CMK (cell line): ENCODE results near the gene KRTAP4-8.
"Not testable (repeated sequence)": the region's sequence is repeated elsewhere in the genome, so short reads cannot be mapped to it uniquely, and the experiment has no call there.

Experiments used
- DNase-seq: peaks from one replicate; pipeline ENCODE4 v3.0.0-alpha.2; 2010; ENCODE audit warnings: low read depth

The KRTAP4-8 gene

GRCh38 chr17:41108728-41109386 lies 10.9 kb upstream of the KRTAP4-8 start:
- DNase-seq = not testable (repeated sequence)

- no peak for DNase-seq
Measured at GRCh38 chr17:41107941-41108450, 10.1 kb upstream of the KRTAP4-8 start.

GRCh38 chr17:41105347-41105746 lies 7.4 kb upstream of the KRTAP4-8 start, which contains the start of gene KRTAP4-9:
Gene KRTAP4-9, plus strand, starts transcription at chr17:41105389. Its CDS starts 0 bp downstream, at chr17:41105389.
- not testable (repeated sequence) for DNase-seq

- not testable (repeated sequence) for DNase-seq
Measured at GRCh38 chr17:41104386-41105038, 6.6 kb upstream of the KRTAP4-8 start.

GRCh38 chr17:41103896-41104295 lies 6.0 kb upstream of the KRTAP4-8 start:
- DNase-seq = no peak

DNA sequence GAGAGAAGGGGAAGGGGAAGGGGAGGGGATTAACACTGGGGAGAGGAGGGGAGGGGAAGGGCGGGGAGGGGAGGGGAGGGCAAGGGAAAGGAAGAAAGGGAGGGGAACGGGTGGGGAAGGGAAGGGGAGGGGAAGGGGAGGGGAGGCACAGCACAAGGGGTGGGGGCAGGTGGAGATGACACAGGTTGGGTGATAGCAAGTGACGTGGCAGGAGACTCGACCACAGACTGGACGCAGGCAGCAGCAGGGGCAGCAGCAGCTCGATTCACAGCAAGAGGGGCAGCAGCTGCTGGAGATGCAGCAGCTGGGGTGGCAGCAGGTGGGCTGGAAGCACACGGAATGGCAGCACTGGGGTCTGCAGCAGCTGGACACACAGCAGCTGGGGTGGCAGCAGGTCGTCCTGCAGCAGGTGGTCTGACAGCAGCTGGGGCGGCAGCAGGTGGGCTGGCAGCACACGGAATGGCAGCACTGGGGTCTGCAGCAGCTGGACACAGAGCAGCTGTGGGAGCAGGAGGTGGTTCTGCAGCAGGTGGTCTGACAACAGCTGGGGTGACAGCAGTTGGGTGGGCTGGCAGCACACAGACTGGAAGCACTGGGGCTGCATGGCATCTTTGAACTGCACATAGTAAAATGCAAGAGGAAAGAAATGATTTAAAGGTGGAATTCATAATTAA lies 3.8 kb upstream of the KRTAP4-8 start, which contains the start of gene KRTAP4-16:
TSS of gene KRTAP4-16 (minus strand) at position 624 of the 674 bp plus-strand sequence. CDS start at position 624, 0 bp downstream.
- no peak for DNase-seq

GRCh38 chr17:41099682-41100480 lies 1.9 kb upstream of the KRTAP4-8 start:
- DNase-seq = not testable (repeated sequence)

DNA sequence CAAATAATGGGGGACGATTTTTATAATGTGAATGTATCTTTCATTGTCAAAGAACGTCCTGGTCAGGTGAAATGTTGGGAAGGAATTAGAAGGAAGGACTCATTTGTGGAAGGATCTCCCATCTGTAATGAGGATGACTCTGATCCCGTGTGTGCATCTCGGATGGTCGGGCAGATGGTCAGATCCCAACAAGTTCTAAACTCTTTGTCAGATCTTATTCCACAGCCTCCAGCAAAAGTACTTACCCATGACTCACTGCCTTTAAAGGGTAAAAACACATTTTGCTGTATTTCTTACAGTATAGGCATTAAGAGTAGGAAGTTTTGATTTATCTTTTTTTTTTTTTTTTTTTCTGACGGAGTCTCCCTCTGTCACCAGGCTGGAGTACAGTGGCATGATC lies 539 bp upstream of the KRTAP4-8 start:
- no peak for DNase-seq

DNA sequence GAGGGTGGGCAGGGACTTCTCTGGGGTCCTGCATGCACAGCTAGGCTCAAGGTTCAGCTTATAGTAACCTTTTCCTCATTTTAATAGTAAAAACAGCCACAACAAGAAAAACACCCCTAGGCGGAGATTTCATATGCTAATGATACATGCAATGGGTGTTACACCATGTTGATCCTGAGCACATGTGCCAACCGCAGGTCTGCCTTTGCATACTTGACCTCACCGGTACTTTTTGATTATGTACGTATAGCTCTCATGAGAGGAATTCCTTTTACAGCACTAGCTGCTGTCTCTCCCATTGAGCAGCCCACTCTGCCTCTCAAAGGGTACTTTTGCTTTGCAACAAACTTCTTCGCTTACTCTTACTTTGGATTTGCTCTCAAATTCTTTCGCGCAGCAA lies 1.9 kb downstream of the KRTAP4-8 start:
- DNase-seq = no peak

DNA sequence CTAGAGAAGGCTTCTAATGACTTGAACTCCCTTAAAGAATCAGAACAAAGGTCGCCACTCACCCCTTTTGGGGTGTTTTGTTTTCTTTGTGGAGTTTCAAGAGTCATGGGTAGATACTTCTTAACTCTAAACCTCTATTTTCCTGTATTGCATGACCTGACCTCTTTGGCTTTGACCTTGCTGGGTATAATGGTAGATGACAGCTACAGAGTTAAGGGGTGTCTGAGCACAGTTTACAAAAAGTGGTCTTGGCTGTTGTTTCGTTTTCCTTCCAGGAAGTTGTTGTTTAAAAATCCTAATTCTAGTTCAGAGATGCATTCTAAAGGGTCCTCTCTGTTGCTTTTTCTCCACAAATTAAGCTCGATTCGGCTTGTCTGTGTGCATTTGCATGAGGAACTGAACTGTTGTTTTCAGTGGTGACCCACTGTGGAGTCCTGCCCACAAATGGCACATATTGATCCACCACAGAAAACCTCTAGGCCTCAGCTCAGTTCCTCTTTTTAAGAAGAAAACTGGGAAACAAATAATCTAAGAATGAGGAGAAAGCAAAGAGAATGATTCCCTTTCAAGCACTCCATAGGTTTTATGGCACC lies 9.1 kb downstream of the KRTAP4-8 start:
- not testable (repeated sequence) for DNase-seq

DNA sequence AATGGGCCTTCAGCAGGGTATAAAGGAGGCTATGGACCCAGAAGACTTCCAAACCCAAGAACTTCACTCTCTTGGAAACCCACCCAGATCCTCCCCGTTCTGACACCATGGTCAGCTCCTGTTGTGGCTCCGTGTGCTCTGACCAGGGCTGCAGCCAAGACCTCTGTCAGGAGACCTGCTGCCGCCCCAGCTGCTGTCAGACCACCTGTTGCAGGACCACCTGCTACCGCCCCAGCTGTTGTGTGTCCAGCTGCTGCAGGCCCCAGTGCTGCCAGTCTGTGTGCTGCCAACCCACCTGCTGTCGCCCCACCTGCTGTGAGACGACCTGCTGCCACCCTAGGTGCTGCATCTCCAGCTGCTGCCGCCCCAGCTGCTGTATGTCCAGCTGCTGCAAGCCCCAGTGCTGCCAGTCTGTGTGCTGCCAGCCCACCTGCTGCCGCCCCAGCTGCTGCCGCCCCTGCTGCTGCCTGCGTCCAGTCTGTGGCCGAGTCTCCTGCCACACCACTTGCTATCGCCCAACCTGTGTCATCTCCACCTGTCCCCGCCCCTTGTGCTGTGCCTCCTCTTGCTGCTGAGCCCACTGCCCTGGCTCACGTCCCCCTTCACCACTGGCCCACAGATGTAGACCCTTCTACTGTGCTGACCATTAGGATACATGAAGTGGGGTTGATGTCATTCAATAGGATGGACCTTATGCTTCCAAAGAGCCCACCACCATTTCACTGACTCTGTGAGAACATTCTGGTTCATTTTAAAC lies 13.7 kb downstream of the KRTAP4-8 start, which contains the start of gene KRTAP4-7:
TSS of gene KRTAP4-7 (plus strand) at position 51 of the 757 bp plus-strand sequence. CDS start at position 108, 57 bp downstream.
- DNase-seq = not testable (repeated sequence)

- not testable (repeated sequence) for DNase-seq
Measured at GRCh38 chr17:41083427-41083826, 14.5 kb downstream of the KRTAP4-8 start.

GRCh38 chr17:41082626-41083025 lies 15.3 kb downstream of the KRTAP4-8 start:
- no peak for DNase-seq

DNA sequence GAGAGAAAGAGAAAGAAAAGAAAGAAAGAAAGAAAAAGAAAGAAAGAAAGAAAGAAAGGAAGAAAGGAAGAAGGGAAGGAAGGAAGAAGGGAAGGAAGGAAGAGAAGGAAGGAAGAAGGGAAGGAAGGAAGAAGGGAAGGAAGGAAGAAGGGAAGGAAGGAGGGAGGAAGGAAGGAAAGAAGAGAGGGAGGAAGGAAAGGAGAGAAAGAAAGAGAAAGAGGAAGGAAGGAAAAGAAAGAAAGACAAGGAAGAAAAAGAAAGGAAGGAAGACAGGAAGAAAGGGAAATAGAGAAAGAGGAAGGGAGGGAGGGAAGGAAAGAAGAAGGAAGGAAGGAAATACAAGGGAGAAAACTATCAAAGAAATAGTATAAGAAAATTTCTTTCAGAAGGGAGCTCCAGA lies 21.2 kb downstream of the KRTAP4-8 start:
- no peak for DNase-seq

DNA sequence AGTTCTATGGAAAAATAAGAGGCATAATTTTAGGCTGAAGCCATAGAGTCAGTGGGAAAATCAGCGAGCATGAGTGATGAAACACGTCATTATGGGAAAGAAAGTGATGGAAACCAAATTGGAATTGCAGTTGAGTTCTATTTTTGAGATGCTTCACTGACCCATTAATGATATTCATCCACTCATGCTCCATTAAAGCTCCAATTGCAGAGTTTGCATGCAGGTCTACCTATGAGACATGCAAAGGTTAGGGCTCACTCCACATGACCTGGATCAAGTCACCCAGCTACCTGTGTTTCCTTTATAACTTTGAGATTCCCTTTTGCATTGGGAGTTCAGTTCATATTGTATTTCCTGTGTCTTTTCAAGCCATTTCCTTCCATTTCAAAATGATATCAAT lies 24.3 kb downstream of the KRTAP4-8 start:
- DNase-seq = no peak

- no peak for DNase-seq
Measured at GRCh38 chr17:41071606-41072360, 26.2 kb downstream of the KRTAP4-8 start.

- DNase-seq = no peak
Measured at GRCh38 chr17:41069031-41069430, 28.9 kb downstream of the KRTAP4-8 start.

DNA sequence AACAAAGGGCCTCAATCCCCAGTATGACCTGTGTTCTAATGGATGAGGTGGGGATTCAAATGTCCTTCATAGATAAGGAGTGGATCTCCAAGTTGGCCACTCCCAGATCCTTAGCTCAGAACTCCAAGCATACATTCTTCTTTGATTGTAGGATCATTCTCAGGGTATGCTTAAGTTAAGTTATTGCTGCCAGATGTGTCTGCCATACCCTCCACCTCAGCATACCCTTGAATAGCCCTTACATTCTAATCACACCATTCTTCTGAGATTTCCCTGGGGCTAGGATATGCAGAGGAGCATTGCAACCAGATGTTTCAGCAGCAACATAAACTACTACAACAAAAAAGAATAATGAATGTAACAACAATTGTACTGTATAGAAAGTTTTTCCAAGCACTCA lies 30.7 kb downstream of the KRTAP4-8 start:
- DNase-seq = no peak

- peak; percentile 52 for DNase-seq
Measured at GRCh38 chr17:41065829-41066624, 31.9 kb downstream of the KRTAP4-8 start, which contains the start of gene KRTAP2-4. Gene KRTAP2-4, minus strand, starts transcription at chr17:41065879. Its CDS starts 34 bp downstream, at chr17:41065845.
